Measurements from ENCODE around the gene THBD.

DNA sequence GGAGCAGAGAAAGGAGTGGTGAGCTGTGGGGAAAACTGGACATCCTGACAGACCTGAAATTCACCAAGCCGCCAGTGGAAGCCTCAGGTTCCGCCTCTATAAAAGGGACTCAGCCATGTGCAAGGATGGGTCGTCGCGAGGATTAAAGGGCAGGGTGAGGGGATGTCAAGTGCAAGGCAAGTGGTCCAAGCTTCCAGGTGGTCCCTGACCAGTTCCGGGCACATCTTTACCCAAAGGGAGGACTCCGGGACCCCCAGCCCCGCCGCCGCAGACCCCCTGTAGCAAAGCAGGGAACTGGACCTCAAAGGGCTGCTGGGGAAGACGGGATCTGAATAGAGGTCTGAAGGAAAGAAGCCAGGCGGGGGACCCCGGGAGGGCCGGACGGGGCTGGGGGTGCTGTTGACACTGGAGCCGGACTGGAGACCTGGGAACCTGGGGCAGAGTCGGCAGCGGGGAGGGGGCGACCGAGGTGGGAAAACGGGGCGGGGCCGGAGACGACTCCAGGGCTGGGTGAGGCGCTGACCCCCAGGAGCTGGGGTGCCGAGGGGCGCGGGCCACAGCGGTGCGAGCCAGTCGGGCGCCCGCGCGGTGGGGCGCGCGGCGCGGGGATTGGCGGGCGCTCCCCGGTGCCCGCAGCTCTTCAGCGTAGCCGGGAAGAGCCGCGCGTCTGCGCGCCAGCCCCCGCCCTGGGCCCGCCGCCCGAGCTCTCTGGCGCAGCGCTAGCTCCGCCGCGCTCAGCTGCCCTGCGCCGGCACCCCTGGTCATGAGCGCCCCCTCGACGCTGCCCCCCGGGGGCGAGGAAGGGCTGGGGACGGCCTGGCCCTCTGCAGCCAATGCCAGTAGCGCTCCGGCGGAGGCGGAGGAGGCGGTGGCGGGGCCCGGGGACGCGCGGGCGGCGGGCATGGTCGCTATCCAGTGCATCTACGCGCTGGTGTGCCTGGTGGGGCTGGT lies 14.5 kb downstream of the THBD start, which contains the start of gene SSTR4:
- TF ChIP-seq CTCF (IDR thresholded peaks at IDR 0.05) (no peak), POLR2A (IDR thresholded peaks at IDR 0.05) (no peak), POLR2AphosphoS5 (IDR thresholded peaks at IDR 0.05) (no peak), EP300 (IDR thresholded peaks at IDR 0.05) (no peak)
